ENCODE measurements around the gene RFC1. TPM values are rescaled to one million over a fixed set of nuclear protein-coding genes. Genes with fewer than 3 reads are reported as not detected.

The RFC1 gene
- total and polyA plus RNA-seq, 2 of the 4 experiments (the other 2 are of a cell fraction), result 18.4 to 49.3 TPM

GRCh38 chr4:39337841-39338240, 28.3 kb downstream of the RFC1 start:
- Histone ChIP-seq H3K4me1 (ENCODE audit: control insufficient read depth, insufficient read depth, low read length) (peaks cover 2% of the 10 kb centered on the region; the same call in 1 of the 2 replicates), H3K4me2 (ENCODE audit: low read depth, low read length) (no peak overlapping the region), H3K27me3 (ENCODE audit: control insufficient read depth, insufficient read depth, low read length) (no peaks in the 10 kb centered on the region), H3K9ac (ENCODE audit: low read depth, low read length) (no peak overlapping the region), H2AK9ac (replicated peaks; ENCODE audit: low read depth, low read length, poor library complexity) (no peak overlapping the region), H2BK20ac (ENCODE audit: low read depth, low read length) (no peak overlapping the region), H2AFZ (replicated peaks; ENCODE audit: low read length, poor library complexity) (no peak overlapping the region), H2BK120ac (ENCODE audit: low read depth, low read length) (no peak overlapping the region), H3K14ac (replicated peaks; ENCODE audit: low read depth, low read length) (no peak overlapping the region), H2BK15ac (ENCODE audit: low read depth, low read length) (no peak overlapping the region), H3K9me3 (ENCODE audit: control insufficient read depth, insufficient read depth, low read length) (no peaks in the 10 kb centered on the region), H3K36me3 (ENCODE audit: control insufficient read depth, insufficient read depth, low read length) (no peaks in the 10 kb centered on the region; the same call in 1 of the 2 replicates), H3K56ac (ENCODE audit: extremely low read depth, insufficient read depth, low read length) (no peak overlapping the region), H4K5ac (ENCODE audit: low read depth, low read length) (no peak overlapping the region), H4K20me1 (ENCODE audit: insufficient read depth, low read length) (no peaks in the 10 kb centered on the region; the same call in 1 of the 2 replicates), H3K18ac (ENCODE audit: low read depth, low read length) (no peak overlapping the region), H3K9me1 (ENCODE audit: insufficient read depth, low read length) (peaks cover 2% of the 10 kb centered on the region; the same call in 1 of the 2 replicates), H4K91ac (ENCODE audit: insufficient read depth, low read depth, low read length) (no peak overlapping the region), H4K8ac (ENCODE audit: low read depth in 2 of 2, low read length in 2 of 2) (no peak overlapping the region), H2AK5ac (ENCODE audit: low read depth, low read length) (no peak overlapping the region), H3K4ac (ENCODE audit: low read depth, low read length) (no peak overlapping the region), H3K79me1 (ENCODE audit: low read depth in 1 of 2, low read length in 2 of 2) (peaks cover 22 to 49% of the 10 kb centered on the region in 2 experiments), H3K4me3 (ENCODE audit: insufficient read depth, low read depth, low read length) (no peak overlapping the region), H3K27ac (ENCODE audit: insufficient read depth, low read length) (no peak overlapping the region), H3K23ac (ENCODE audit: low read depth, low read length) (no peak overlapping the region), H2BK5ac (ENCODE audit: low read depth, low read length, poor library complexity, severe bottlenecking) (no peak overlapping the region)
- WGBS, 2 experiments (ENCODE audit: extremely low coverage in 2 of 2, insufficient read length in 1 of 2), result 88% methylated on average over 1 of the region's 4 CpGs; no CpG with 5 or more reads in 1 of the 2 experiments
- ChIA-PET POLR2A (ENCODE audit: unreplicated experiment) (interaction anchor here (0.7 kb wide), 1 partner anchor 102 kb away, joined by 3 read pairs; no protein-coding TSS in a partner anchor), CTCF (interaction anchor here (0.6 kb wide), 1 partner anchor 53 kb away, joined by 3 read pairs; no protein-coding TSS in a partner anchor)
- intact Hi-C loops (cut with micrococcal nuclease) (no loop called here), in situ Hi-C loops (cut with MboI; ENCODE audit: low sequenced_read_pairs) (no loop called here), dilution Hi-C loops (cut with HindIII; ENCODE audit: low sequenced_read_pairs, unreplicated experiment) (no loop called here)
- TF ChIP-seq ELK1 (IDR thresholded peaks at IDR 0.05; ENCODE audit: borderline replicate concordance, low read depth, low read length) (no peak), RCOR1 (IDR thresholded peaks at IDR 0.05; ENCODE audit: insufficient replicate concordance, low read length) (no peak), MAFK (IDR thresholded peaks at IDR 0.05; ENCODE audit: low read depth, low read length) (no peak)
- no TSS peak for BruUV-seq (replicated peaks)
- no peak for DNase-seq
- no peak for ATAC-seq (ENCODE audit: low read depth)

Data from IMR-90 (cell line).